Hepatic stellate cell (primary cell): ENCODE data around the gene ARID4B.
"Not testable (repeated sequence)": the region's sequence is repeated elsewhere in the genome, so short reads cannot be mapped to it uniquely, and the experiment has no call there.

Source experiments
- DNase-seq: peaks from one replicate; pipeline ENCODE4 v3.0.0; 2011; ENCODE audit warnings: low spot score

The ARID4B gene

GRCh38 chr1:235327559-235328270, at the start of gene ARID4B:
ARID4B (minus strand) TSS chr1:235328179; CDS start chr1:235326919, 1,260 bp downstream.
- DNase-seq = peak; percentile 41

- DNase-seq = no peak
These were observed 48.1 kb upstream of the ARID4B start for GRCh38 chr1:235375919-235376605.

- DNase-seq = no peak
These were observed 41.8 kb upstream of the ARID4B start for GRCh38 chr1:235369802-235370201.

GRCh38 chr1:235368428-235368827, 40.4 kb upstream of the ARID4B start:
- no peak for DNase-seq

- DNase-seq = peak; percentile 97
These were observed 39.3 kb upstream of the ARID4B start, which contains the start of gene TBCE for GRCh38 chr1:235367000-235367908. TBCE (plus strand) TSS chr1:235367427; CDS start chr1:235380050, 12,623 bp downstream.

- DNase-seq = no peak
These were observed 38.3 kb upstream of the ARID4B start for GRCh38 chr1:235366286-235366685.

- DNase-seq = not testable (repeated sequence)
These were observed 36.2 kb upstream of the ARID4B start for GRCh38 chr1:235364189-235364588.

- no peak for DNase-seq
These were observed 30.9 kb upstream of the ARID4B start for GRCh38 chr1:235358899-235359298.

- DNase-seq = no peak
These were observed 29.8 kb upstream of the ARID4B start for GRCh38 chr1:235357485-235358373.

GRCh38 chr1:235351898-235352297, 23.9 kb upstream of the ARID4B start:
- no peak for DNase-seq

GRCh38 chr1:235351441-235351840, 23.5 kb upstream of the ARID4B start:
- DNase-seq = no peak

GRCh38 chr1:235343726-235344125, 15.7 kb upstream of the ARID4B start:
- no peak for DNase-seq

GRCh38 chr1:235342471-235342870, 14.5 kb upstream of the ARID4B start:
- no peak for DNase-seq

- DNase-seq = no peak
These were observed 14.1 kb upstream of the ARID4B start for GRCh38 chr1:235342039-235342438.

GRCh38 chr1:235341334-235341733, 13.4 kb upstream of the ARID4B start:
- no peak for DNase-seq

- no peak for DNase-seq
These were observed 11.8 kb upstream of the ARID4B start for GRCh38 chr1:235339746-235340145.

GRCh38 chr1:235336903-235337302, 8.9 kb upstream of the ARID4B start:
- no peak for DNase-seq

GRCh38 chr1:235331401-235331800, 3.4 kb upstream of the ARID4B start:
- DNase-seq = no peak

GRCh38 chr1:235330918-235331285, 2.9 kb upstream of the ARID4B start:
- DNase-seq = no peak

- DNase-seq = peak; percentile 24
These were observed 1.3 kb upstream of the ARID4B start for GRCh38 chr1:235329139-235329902.
